ENCODE data around the gene DNMT1.

The DNMT1 gene

DNA sequence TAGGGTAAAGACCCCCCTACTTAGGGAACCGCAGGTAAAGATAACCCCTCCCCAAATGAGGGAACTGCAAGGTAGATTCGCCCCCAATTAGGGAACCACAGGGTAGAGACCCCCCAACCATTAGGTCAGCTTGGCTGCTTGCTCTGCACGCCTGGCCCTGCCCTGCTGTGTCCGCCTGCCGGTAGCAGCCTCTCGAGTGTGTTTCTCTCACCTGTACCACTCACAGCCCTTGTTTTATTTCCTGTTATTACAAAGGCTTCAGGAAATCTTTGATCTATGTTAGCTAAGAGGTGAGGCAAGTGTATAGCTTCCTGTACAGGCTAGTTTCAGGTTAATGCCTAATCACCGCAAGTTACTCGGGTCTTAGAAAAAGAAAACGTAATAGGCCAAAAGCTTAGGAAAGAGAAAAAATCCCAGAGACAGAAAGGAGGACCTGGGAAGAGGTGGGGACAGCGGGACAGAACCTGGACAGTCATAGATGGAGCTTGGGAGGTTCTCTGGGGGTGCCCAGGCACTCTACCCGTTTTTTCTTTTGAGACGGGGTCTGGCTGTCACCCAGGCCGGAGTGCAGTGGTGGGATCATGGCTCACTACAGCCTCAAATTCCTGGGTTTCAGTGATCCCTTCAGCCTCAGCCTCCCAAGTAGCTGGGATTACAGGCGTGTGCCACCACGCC lies 51.9 kb downstream of the DNMT1 start:
- Histone ChIP-seq H3K27ac (no peak overlapping the region), H3K36me3 (peaks cover 92% of the 10 kb centered on the region), H3K9me3 (no peaks in the 10 kb centered on the region), H3K27me3 (no peaks in the 10 kb centered on the region), H3K4me1 (ENCODE audit: control insufficient read depth in 1 of 2, insufficient read depth in 1 of 2, low read depth in 1 of 2, low read length in 1 of 2) (no peaks in the 10 kb centered on the region), H3K4me3 (ENCODE audit: low read depth in 1 of 2, low read length in 1 of 2) (no peak overlapping the region)
- TF ChIP-seq, protein P1, sequence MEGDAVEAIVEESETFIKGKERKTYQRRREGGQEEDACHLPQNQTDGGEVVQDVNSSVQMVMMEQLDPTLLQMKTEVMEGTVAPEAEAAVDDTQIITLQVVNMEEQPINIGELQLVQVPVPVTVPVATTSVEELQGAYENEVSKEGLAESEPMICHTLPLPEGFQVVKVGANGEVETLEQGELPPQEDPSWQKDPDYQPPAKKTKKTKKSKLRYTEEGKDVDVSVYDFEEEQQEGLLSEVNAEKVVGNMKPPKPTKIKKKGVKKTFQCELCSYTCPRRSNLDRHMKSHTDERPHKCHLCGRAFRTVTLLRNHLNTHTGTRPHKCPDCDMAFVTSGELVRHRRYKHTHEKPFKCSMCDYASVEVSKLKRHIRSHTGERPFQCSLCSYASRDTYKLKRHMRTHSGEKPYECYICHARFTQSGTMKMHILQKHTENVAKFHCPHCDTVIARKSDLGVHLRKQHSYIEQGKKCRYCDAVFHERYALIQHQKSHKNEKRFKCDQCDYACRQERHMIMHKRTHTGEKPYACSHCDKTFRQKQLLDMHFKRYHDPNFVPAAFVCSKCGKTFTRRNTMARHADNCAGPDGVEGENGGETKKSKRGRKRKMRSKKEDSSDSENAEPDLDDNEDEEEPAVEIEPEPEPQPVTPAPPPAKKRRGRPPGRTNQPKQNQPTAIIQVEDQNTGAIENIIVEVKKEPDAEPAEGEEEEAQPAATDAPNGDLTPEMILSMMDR (IDR thresholded peaks at IDR 0.05), result no peak

GRCh38 chr19:10141973-10142372 lies 52.8 kb downstream of the DNMT1 start:
- Histone ChIP-seq H3K36me3 (peaks cover 94% of the 10 kb centered on the region), H3K4me1 (ENCODE audit: control insufficient read depth in 1 of 2, insufficient read depth in 1 of 2, low read depth in 1 of 2, low read length in 1 of 2) (no peaks in the 10 kb centered on the region), H3K27ac (no peak overlapping the region), H3K27me3 (no peaks in the 10 kb centered on the region), H3K4me3 (ENCODE audit: low read depth in 1 of 2, low read length in 1 of 2) (no peak overlapping the region), H3K9me3 (no peaks in the 10 kb centered on the region)
- TF ChIP-seq, protein P1 (IDR thresholded peaks at IDR 0.05), result no peak

- Histone ChIP-seq H3K27me3 (no peaks in the 10 kb centered on the region), H3K36me3 (peaks cover 93% of the 10 kb centered on the region), H3K4me3 (ENCODE audit: low read depth in 1 of 2, low read length in 1 of 2) (no peak overlapping the region), H3K27ac (no peak overlapping the region), H3K4me1 (ENCODE audit: control insufficient read depth in 1 of 2, insufficient read depth in 1 of 2, low read depth in 1 of 2, low read length in 1 of 2) (no peaks in the 10 kb centered on the region), H3K9me3 (no peaks in the 10 kb centered on the region)
- TF ChIP-seq, protein P1 (IDR thresholded peaks at IDR 0.05), result no peak
These were observed 53.3 kb downstream of the DNMT1 start for GRCh38 chr19:10141479-10141878.

DNA sequence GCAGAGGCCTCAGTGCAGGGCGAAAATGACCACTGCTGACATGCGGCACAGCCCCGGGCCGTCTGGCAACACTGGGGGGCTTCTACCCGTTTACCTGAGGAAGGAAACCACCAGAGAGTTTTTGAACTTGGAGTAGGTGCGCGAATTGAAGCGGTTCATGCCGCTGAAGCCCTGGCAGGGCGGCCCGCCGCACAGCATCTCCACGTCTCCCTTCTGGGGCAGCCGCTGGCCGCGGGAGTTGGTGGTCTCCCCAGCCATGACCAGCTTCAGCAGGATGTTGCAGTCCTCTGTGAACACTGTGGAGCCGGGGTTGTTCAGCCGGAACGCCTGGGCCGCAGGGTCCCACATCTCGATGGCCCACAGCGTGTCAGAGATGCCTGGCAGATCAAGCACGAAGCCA lies 54.8 kb downstream of the DNMT1 start:
- TF ChIP-seq, protein P1 (IDR thresholded peaks at IDR 0.05), result no peak
- Histone ChIP-seq H3K4me1 (ENCODE audit: control insufficient read depth in 1 of 2, insufficient read depth in 1 of 2, low read depth in 1 of 2, low read length in 1 of 2) (no peaks in the 10 kb centered on the region), H3K36me3 (peaks cover 91% of the 10 kb centered on the region)

GRCh38 chr19:10138879-10139795 lies 55.6 kb downstream of the DNMT1 start:
- no peaks in the 10 kb centered on the region for H3K27me3 ChIP-seq
- no peak overlapping the region for H3K4me3 ChIP-seq (ENCODE audit: low read depth in 1 of 2, low read length in 1 of 2)
- H3K4me1 ChIP-seq (ENCODE audit: control insufficient read depth in 1 of 2, insufficient read depth in 1 of 2, low read depth in 1 of 2, low read length in 1 of 2), result no peaks in the 10 kb centered on the region
- H3K9me3 ChIP-seq, result no peaks in the 10 kb centered on the region
- TF ChIP-seq, protein P1 (IDR thresholded peaks at IDR 0.05), result no peak
- peaks cover 92% of the 10 kb centered on the region for H3K36me3 ChIP-seq
- no peak overlapping the region for H3K27ac ChIP-seq

More for the DNA sequence above, 54.8 kb downstream of the DNMT1 start:
- Histone ChIP-seq H3K27me3 (no peaks in the 10 kb centered on the region), H3K27ac (no peak overlapping the region), H3K9me3 (no peaks in the 10 kb centered on the region), H3K4me3 (ENCODE audit: low read depth in 1 of 2, low read length in 1 of 2) (no peak overlapping the region)

Measured in neutrophil (primary cell).